Measurements from ENCODE around the gene PTPRS.
"Not testable (repeated sequence)": the region's sequence is repeated elsewhere in the genome, so short reads cannot be mapped to it uniquely, and the experiment has no call there.

The PTPRS gene

DNA sequence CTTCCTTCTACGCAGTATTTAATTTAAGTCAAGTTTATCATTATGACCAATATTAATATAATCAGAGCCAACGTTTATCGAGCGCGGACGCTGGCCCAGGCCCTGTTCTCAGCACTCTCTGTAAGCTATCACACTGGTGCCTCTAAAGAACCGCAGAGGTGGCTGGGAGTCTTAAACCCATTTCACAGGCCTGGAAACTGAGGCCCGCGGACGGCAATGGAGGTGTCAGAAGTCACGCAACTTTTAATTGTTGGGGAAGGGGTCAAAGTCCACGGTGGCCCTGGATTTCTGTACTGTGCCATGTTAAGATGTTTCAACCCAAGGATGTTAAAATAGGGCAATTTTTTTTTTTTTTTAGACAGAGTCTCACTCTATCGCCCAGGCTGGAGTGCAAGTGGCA, 8.8 kb downstream of the PTPRS start:
- DNase-seq, result no peak

DNA sequence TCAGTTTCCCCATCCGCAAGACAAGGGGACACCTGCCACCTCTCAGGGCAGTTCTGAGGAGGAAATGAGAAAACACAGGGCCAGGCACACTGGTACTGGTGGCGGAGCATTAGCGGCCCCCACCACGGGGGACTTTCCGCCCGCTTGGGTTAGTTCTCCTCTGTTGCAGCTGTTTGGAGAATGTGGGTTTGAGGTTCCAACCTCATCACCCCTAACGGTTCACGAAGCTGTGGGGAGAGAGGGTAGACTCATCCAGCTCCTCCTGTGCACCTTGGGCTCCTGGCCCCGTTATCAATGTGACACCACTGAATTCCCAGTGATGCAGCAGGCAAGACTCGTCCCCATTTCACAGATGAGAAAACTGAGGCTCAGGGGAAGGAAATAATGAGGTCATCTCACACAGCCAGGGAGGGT, 10.3 kb downstream of the PTPRS start:
- no peak for DNase-seq

DNA sequence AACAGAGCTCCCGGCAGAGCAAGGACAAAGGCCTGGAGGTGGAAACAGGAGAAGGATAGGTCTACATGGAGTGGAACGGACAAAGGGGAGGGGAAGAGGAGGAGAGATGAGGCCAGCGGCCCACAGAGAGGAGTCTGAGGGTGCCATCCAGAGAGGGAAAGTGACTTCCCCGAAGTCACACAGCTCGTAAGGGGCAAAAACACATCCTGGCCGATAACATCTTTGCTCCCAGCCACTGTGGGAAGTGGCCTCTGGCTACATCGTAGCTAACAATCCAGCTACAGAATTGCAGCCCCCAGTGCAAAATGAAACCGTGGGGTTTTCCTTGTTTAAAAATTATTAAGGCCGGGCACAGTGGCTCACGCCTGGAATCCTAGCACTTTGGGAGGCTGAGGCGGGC, 11.5 kb downstream of the PTPRS start:
- no peak for DNase-seq

DNA sequence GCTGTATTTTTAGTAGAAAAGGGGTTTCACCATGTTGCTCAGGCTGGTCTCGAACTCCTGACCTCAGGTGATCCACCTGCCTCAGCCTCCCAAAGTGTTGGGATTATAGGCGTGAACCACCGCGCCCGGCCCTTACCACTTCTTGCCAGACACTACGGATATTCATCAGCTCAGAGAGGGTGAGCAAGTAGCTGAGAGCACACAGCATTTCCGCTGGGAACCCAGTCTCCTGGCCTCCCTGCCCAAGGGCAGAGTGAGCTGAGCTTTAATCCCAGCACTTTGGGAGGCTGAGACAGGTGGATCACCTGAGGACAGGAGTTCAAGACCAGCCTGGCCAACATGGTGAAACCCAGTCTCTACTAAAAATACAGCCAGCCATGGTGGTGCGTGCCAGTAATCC, 12.2 kb downstream of the PTPRS start:
- DNase-seq, result not testable (repeated sequence)

DNA sequence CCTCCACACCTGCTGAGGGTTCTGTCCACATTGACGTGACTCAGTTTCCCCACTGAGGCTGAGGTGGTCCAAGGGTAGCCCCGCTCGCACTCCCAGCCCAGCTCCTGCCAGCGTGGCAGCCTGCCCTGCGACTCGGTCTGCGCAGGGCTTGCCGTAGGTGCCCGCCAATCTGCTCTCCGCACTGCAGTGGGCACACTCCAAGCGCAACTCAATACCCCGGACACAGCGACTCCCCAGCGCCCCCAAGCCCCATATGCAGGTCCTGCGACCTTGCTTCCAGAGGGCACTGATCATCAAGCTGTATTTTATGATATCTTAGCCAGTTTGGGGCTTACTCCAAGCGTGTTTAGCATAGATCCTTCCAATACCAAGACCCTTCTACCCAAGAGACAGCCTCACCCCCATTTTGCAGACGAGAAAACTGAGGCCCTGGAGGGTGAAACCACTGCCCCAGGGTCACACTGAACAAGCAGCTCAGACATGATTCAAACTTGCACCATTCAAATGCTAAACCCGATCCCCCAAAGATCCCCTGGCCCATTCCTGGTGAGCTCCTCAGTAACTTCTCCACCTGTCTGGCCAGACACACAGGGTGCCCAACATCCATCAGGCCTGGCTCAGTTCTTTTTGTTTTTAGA, 13.5 kb downstream of the PTPRS start:
- DNase-seq, result no peak

DNA sequence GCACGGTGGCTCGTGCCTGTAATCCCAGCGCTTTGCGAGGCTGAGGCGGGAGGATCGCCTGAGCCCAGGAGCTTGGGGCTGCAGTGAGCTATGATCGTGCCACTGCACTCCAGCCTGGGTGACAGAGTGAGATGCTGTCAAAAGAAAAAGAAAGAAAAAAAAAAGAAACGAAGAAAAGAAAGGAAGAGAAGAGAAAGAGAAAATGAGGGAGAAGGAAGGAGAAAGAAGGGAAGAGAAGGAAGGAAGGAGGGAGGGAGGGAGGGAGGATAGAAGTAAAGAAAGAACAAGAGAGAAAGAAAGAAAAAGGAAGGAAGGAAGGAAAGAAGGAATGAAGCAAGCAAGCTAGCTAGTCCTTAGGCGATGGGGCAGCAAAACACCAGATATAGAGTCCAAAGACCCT, 14.1 kb downstream of the PTPRS start:
- DNase-seq, result no peak

DNA sequence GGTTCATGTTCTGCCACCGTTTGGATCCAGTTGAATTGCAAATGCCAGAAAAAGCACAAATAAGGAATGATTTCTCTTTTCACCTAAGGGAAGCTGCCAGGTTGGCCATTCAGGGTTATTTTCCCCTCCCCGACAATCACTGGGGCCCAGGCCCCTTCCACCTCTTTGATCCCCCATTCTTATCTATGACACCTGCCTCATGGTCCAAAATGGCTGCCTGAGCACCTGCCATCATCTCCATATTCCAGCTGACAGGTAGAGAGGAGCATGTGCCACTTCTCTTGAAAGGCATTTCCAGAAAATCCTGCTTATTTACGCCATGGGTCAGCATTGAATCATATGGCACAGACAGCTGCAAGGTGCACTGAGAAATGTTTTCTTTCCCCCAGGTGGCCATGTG, 15.7 kb downstream of the PTPRS start:
- no peak for DNase-seq

DNA sequence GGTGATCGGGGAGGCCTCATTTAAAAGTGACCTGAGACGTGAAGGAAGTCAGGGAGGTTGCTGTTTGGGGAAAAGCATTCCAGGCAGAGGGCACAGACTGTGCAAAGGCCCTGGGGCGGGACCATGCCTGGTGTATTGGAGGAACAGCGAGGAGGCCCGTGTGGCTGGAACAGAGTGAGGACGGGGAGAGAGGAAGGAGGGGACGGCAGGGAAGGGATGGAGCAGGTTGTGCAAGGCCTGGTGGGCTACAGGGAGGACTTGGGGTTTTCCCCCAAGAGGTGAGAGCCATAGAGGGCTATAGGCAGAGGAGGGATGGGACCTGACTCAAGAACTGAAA, 17.2 kb downstream of the PTPRS start:
- DNase-seq, result no peak

DNA sequence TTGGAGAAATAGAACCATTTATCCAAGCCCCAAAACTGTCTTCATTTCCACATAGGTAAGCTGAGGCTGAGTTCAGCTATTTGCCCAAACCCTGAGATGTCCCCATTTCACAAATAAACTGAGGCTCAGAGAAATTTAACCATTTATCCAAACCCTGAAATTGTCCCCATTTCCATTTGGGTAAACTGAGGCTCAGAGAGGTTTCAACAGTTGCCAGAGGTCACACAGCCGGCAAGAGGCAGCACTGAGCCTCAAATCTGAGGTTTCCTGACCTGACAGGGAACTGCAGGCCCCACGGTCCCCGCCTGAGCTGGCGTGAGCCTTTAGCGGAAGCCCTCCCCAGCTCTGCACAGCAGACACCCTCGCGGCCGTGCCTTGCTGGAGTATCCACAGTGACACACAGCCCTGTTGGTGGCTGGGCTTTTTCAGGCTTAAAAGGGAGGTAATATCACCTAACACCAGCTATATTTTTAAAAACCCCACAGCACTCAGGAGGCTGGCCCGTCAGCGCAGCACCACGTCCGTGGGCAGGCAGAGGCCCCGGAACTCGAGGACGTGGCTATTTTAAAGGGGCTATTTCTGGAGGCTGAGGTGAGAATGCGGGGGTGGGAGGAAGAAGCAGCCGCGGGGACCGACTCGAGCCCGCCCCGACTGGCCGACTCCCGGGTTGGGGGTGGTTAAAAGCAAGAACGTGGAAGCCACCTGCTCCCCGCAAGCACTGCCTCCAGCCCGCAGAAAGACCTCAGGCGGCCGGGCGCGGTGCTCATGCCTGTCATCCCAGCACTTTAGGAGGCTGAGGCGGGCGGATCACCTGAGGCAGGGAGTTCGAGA, 18.5 kb downstream of the PTPRS start:
- DNase-seq, result no peak

DNA sequence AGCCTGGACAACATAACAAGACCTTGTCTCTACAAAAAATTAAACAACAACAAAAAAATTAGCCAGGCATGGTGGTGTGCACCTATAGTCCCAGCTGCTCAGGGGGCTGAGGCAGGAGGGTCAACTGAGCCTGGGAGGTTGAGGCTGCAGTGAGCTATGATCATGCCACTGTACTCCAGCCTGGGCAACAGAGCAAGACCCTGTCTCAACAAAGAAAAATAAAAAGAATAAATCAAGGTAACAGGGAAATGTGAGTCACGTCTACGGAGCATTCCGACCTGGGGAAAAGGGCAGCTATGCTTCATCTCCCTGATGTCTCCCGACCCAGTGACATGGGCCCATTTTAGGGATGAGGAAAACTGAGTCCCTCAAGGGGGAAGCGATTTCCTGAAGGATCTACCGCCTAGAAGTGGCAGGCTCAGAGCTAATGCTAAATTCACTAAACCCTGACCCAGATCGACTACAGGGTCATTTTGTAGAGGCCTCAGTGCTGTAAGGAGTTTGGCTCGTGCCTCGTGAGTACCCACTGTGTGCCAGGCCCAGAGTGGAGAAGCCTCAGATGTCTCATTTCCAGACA, 19.5 kb downstream of the PTPRS start:
- DNase-seq, result no peak

DNA sequence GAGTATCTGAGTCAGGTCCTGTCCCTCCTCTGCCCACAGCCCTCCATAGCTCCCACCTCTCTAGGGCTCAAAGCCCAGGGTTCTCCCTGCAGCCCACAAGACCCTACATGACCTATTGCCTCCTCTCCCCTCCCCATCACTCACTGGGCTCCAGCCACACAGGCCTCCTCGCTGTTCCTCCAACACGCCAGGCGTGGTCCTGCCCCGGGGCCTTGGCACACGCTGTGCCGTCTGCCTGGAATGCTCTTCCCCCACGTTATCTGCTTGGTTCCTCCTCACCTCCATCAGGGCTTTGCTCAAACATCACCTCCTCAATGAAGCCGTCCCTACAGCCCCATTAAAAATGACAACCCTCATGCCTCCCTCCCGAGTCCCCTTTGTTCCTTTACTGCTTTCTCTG, 21.1 kb downstream of the PTPRS start:
- DNase-seq, result no peak

DNA sequence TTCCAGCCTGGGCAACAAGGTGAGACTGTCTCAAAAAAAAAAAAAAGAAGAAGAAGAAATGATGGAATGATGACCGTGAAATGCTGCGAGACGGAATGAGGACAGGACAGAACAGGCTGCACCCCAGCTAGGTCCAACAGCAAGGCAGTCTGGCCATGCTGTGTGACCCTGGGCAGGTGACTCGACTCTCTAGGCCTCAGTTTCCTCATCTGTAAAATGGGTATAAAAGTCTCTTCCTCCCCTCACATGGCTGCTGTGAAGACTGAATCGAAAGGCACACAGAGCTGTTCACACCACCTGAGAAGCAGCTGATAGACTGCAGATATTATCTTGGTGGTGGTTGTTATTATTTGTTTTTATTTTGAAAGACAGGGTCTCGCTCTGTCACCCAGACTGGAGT, 22.3 kb downstream of the PTPRS start:
- no peak for DNase-seq

DNA sequence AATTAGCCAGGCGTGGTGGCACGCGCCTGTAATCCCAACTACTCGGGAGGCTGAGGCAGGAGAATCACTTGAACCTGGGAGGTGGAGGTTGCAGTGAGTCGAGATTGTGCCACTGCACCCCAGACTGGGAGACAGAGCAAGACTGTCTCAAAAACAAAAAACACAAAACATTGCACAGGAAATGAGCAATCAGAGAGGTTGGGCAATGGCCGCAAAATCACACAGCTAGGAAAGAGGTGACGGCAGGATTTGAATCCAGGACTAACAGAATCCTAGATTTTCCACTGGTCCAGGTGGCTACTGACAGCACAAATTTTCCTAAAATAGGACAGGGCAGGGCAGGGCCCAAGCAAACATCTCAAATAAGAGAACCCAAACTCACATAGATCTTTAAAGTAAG, 23.3 kb downstream of the PTPRS start:
- no peak for DNase-seq

DNA sequence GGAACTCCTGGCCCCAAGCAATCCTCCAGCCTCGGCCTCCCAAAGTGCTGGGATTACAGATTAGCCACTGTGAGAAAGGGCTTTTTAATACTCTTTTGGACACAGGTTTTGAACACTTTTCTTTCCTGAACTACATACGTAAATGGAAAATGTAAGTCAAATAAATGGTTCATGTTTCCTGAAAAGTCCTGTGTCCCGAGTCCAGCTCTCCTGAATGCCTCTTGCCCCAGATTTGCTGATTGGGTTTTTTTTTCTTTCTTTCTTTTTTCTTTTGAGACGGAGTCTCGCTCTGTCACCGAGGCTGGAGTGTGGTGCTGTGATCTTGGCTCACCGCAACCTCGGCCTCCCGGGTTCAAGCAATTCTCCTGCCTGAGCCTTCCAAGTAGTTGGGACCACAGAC, 24.5 kb downstream of the PTPRS start:
- DNase-seq, result no peak

DNA sequence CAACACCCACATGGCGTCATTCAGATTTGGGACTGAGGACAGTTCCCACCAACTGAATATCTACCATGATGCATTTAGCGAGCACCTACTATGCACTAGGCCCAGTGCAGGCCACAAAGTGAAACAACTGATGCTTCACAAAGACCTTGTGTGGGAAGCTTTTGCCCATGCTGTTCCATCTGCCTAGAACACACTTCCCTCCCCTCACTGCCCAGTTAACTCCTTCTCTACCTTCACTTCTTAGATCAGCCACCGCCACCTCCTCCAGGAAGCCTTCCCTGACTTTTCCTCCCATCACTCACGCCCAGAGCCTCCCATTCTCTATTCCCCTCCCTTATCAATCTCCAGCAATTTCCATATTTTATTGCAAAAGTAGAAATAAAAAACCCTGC, 25.7 kb downstream of the PTPRS start:
- DNase-seq, result no peak

DNA sequence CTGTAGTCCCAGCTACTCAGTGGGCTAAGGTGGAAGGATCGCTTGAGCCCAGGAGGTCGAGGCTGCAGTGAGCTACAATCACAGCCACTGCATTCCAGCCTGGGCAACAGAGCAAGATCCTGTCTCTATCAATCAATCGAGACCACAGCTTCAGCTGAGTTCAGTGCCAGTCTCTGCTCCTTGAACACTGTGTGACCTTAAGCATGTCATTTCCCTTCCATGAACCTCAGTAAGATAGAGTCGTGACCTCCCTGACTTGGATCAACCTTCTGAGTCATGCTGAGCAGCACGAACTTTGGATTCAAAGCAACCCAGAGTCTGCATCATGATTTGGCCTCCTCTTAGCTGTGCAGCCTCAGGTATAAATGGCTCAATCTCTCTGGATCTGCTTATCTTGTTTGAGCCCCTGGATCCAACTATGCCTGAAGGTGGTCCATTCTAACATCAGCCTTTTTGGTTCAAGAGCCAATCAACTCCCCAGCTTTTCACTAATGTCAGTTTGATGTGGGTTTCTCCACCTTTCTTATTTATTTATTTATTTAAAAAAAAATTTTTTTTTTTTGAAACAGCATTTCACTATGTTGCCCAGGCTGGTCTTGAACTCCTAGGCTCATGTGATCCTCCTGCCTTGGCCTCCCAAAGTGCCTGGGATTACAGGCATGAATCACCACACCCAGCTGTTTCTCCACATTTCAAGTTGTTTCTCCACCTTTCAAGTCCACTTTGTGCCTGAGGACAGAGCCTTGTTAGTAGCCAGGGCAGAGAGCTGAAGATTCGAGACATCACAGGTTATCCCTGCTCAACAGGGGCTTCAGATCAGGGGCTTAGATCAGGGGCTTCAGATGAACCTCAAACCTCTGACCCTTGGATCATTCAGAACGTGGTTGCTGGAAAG, 26.4 kb downstream of the PTPRS start:
- no peak for DNase-seq

DNA sequence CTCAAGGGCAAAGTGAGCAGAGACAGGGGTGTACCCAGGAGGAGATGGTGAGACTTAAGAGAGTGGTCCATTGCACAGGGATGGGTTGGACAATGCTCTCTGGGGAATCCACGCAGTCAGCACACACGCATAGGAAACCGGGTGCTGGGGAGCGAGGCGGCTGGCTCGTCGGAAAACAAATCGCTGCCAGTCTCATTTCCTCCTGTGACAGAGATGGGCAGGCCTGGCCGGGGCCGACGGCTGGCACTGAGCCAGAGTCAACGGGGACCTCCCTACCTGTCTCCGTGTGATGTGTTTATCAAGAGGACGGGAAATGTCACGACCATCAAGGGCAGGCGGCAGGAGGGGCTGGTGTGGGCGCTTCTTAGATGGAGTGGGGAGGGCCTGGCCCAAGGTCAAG, 27.3 kb downstream of the PTPRS start:
- peak; percentile 46 to 47 for DNase-seq

DNA sequence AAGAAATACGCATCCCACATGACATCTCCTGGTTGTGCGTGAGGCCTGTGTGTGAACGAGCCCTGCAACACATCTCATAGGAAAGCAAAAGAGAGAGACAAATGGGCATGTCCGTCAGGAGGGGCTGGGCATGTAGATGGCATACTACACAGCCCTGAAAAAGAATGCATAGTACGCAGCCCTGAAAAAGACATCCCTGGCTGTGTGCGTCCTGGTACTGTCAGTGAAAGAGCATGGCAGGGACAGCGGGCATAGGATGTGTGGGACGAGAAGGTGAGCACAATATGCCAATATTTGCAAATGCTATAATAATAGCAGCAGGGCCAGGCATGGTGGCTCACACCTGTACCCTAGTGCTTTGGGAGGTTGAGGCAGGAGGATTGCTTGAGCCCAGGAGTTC, 28.6 kb downstream of the PTPRS start:
- no peak for DNase-seq

DNA sequence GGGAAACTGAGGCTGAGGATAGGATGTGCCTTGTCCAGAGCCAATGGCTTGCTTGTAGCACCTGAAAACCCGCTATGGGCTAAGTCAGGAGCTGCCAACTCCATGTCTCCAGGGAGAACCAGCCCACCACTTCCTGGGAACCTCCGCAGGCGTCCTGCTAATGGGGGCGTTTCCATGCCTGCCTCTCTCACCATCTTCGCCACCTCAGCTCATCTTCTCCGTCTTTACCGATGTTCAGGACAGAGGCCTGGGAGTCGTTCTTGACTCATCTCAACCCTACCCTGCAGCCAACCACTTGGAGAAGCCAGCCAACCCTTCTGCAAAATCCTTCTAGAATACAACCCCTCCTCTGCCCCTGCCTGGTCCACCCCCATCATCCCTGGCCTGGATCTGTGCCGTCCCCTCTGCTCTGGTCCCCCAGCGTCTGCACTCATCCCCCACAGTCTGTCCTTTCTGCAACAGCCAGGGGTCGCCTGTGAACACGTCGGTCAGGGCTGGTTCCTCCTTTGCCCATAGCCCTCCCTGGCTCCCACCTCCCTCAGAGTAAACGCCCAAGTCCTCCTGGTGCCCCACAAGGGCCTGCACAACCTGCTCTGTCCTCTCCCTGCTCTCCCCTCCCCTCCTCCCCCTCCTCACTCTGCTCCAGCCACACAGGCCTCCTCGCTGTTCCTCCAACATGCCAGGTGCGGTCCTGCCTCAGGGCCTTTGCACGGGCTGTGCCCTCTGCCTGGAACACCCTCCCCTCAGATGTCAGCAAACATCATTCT, 31.0 kb downstream of the PTPRS start:
- no peak for DNase-seq

DNA sequence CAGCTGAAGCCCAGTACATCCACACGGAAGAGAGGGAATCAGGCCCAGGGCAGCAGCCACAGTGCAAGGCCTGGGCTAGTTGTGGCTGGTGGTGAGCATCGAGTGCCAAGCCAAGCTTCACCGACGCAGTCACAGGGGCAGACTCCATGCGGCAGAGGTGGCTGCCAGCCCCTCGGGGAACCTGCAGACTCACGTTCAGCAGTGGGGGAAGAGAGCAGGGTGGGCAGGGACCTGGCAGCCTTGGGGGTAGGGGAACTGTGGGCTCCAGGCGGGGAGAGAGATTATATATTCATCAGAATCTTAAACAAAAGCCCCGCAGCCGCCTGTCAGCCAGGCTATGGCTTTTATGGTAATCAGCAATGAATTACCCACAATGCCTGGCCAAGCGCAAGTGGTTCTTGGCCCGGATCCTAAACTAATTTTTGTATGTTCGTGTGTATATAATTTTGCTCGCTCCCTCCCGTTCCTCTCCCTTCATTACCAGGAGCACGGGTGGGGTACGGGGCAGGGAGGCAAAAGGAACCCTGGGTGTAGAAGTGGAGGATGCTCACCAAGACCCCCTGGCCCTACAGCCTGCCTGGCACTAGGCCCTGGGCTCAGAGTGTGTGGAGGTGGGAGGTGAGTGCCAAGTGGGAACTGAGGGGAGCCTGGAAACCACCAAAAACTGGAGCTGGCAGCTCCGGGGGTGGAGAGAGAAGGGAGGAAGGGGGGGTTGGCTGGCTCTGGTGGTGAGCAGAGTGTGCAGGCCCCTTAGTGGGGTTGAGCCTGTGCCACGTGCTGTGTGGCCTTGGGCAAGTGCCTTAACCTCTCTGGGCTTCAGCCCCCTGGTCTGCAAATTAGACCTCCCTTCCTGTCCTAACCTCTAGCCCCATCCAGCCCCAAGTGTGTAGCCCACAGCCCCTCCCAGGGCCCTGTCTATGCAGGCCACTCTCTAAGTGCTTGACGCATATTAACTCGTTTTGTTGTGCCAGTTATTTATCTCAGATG, 31.9 kb downstream of the PTPRS start:
- peak; percentile 81 to 85 for DNase-seq

DNA sequence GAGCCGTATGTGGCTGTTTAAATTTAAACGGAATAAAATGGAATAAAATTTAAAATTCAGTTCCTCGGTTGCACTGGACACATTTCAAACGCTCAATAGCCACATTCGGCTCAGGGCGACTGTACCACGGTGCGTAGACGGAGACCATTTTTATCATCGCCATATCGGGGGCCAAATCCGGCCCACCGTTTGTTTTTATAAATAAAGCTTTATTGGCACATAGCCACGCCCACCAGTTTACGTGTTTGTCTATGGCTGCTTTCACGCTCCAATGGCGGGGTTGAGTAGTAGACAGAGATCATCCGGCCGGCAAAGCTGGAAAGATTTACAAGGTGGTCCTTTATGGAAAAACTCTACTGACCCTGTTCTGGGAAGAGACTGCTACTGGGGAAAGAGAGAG, 33.0 kb downstream of the PTPRS start:
- no peak for DNase-seq

All from SHP77 (cell line).